ENCODE measurements around the gene SERINC4.
A peak's percentile ranks its signal among the peaks of the same experiment; 100 is the strongest.
"Not testable (repeated sequence)": the region's sequence is repeated elsewhere in the genome, so short reads cannot be mapped to it uniquely, and the experiment has no call there.

The SERINC4 gene

GRCh38 chr15:43799945-43800285 is at the start of gene SERINC4:
Gene SERINC4 (minus strand): TSS chr15:43800220. CDS start chr15:43799986, 234 bp downstream.
- no peak for DNase-seq (ENCODE audit: low read depth)
- TF ChIP-seq CTCF (conservative IDR thresholded peaks at IDR 0.05; ENCODE audit: low read depth, low read length) = no peak
- peak within 1 kb of the TSS; percentile 94 for H3K4me3 ChIP-seq (ENCODE audit: low read length)

- H3K4me3 ChIP-seq (ENCODE audit: low read length) = no peak overlapping the region
- no peak for TF ChIP-seq CTCF (conservative IDR thresholded peaks at IDR 0.05; ENCODE audit: low read depth, low read length)
- DNase-seq (ENCODE audit: low read depth) = no peak
Measured at GRCh38 chr15:43845421-43845820, 45.4 kb upstream of the SERINC4 start.

GRCh38 chr15:43832485-43832884 is 32.5 kb upstream of the SERINC4 start:
- not testable (repeated sequence) for DNase-seq (ENCODE audit: low read depth); H3K4me3 ChIP-seq (ENCODE audit: low read length)

- not testable (repeated sequence) for DNase-seq (ENCODE audit: low read depth); H3K4me3 ChIP-seq (ENCODE audit: low read length)
Measured at GRCh38 chr15:43831519-43832052, 31.6 kb upstream of the SERINC4 start.

- DNase-seq (ENCODE audit: low read depth); H3K4me3 ChIP-seq (ENCODE audit: low read length): not testable (repeated sequence)
Measured at GRCh38 chr15:43830691-43831275, 30.8 kb upstream of the SERINC4 start.

GRCh38 chr15:43829951-43830540 is 30.0 kb upstream of the SERINC4 start:
- not testable (repeated sequence) for DNase-seq (ENCODE audit: low read depth)

GRCh38 chr15:43828061-43828657 is 28.1 kb upstream of the SERINC4 start:
- no peak for TF ChIP-seq CTCF (conservative IDR thresholded peaks at IDR 0.05; ENCODE audit: low read depth, low read length)
- peak overlapping the region; percentile 49 for H3K4me3 ChIP-seq (ENCODE audit: low read length)
- no peak for DNase-seq (ENCODE audit: low read depth)

More at GRCh38 chr15:43829951-43830540, 30.0 kb upstream of the SERINC4 start:
- H3K4me3 ChIP-seq (ENCODE audit: low read length) = not testable (repeated sequence)

- peak; percentile 49 for DNase-seq (ENCODE audit: low read depth)
- no peak for TF ChIP-seq CTCF (conservative IDR thresholded peaks at IDR 0.05; ENCODE audit: low read depth, low read length)
- H3K4me3 ChIP-seq (ENCODE audit: low read length) = peak within 1 kb of the TSS; percentile 49
Measured at GRCh38 chr15:43826508-43827341, 26.7 kb upstream of the SERINC4 start, which contains the start of gene WDR76. Gene WDR76 (plus strand): TSS chr15:43827002. CDS start chr15:43827033, 31 bp downstream.
